IMR-90 (cell line): Measurements from ENCODE around the gene HNRNPD.

Experiments used
- BHLHE40 ChIP-seq: fragments of 150-350 bp; IDR thresholded peaks from 2 replicates; pipeline ENCODE4 v1.6.1; 2016; ENCODE audit warnings: mild to moderate bottlenecking, low read depth, low read length
- CEBPB ChIP-seq: IDR thresholded peaks from 2 replicates; pipeline ENCODE4 v1.6.1; 2012; ENCODE audit warnings: low read depth, low read length, improper control_type of control experiment
- CHD1 ChIP-seq: IDR thresholded peaks from 2 replicates; pipeline ENCODE4 v1.6.1; 2012; ENCODE audit warnings: low read depth, low read length, improper control_type of control experiment
- FOS ChIP-seq: fragments of 150-350 bp; IDR thresholded peaks from 2 replicates; pipeline ENCODE4 v1.6.1; 2016; ENCODE audit warnings: low read depth, low read length
- MAFK ChIP-seq: IDR thresholded peaks from 2 replicates; pipeline ENCODE4 v1.6.1; 2012; ENCODE audit warnings: low read depth, low read length, improper control_type of control experiment
- MAZ ChIP-seq: IDR thresholded peaks from 2 replicates; pipeline ENCODE4 v1.6.1; 2012; ENCODE audit warnings: low read depth, mild to moderate bottlenecking, low read length, improper control_type of control experiment, moderate library complexity, borderline replicate concordance
- MXI1 ChIP-seq: IDR thresholded peaks from 2 replicates; pipeline ENCODE4 v1.6.1; 2012; ENCODE audit warnings: low read depth, mild to moderate bottlenecking, low read length, moderate library complexity, borderline replicate concordance
- POLR2A ChIP-seq: IDR thresholded peaks from 2 replicates; pipeline ENCODE4 v1.6.1; 2012; ENCODE audit warnings: mild to moderate bottlenecking, low read depth, low read length
- RAD21 ChIP-seq: IDR thresholded peaks from 2 replicates; pipeline ENCODE4 v1.6.1; 2012; ENCODE audit warnings: low read length, improper control_type of control experiment
- RCOR1 ChIP-seq: IDR thresholded peaks from 2 replicates; pipeline ENCODE4 v1.6.1; 2012; ENCODE audit warnings: mild to moderate bottlenecking, low read length, improper control_type of control experiment; ENCODE audit not compliant: insufficient replicate concordance
- RFX5 ChIP-seq: IDR thresholded peaks from 2 replicates; pipeline ENCODE4 v1.8.0; 2012; ENCODE audit warnings: low read depth, mild to moderate bottlenecking, low read length, moderate library complexity
- SMC3 ChIP-seq: fragments of 150-350 bp; IDR thresholded peaks from 2 replicates; pipeline ENCODE4 v1.6.1; 2016; ENCODE audit warnings: low read depth, mild to moderate bottlenecking, antibody characterized with exemption, low read length, moderate library complexity
- TF ChIP-seq, protein P1 (sequence below): conservative IDR thresholded peaks from 2 replicates; pipeline ENCODE4 v1.5.1; 2012; ENCODE audit warnings: mild to moderate bottlenecking, low read depth, low read length, improper control_type of control experiment

DNA sequence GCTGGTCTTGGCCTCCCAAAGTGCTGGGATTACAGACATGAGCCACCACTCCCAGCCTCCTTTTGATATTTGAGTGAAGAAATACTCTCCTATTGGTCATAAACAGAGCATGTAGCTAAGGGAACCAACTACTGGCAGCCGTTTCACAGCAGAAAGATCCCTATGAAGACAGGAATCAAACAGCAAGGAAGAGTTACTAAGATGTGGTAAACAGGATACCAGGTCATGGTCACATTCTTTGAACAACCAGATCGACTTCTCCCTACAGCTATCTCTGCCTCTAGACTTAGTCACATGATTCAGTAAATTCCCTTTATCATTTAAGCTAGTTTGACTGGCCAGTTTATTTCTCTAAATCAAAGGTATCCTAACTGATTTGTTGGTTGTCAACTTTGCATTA, 9.0 kb upstream of the HNRNPD start:
- TF ChIP-seq RCOR1 = no peak
- TF ChIP-seq MAFK = no peak
- no peak for TF ChIP-seq CHD1
- TF ChIP-seq CEBPB = no peak
- TF ChIP-seq, protein P1, sequence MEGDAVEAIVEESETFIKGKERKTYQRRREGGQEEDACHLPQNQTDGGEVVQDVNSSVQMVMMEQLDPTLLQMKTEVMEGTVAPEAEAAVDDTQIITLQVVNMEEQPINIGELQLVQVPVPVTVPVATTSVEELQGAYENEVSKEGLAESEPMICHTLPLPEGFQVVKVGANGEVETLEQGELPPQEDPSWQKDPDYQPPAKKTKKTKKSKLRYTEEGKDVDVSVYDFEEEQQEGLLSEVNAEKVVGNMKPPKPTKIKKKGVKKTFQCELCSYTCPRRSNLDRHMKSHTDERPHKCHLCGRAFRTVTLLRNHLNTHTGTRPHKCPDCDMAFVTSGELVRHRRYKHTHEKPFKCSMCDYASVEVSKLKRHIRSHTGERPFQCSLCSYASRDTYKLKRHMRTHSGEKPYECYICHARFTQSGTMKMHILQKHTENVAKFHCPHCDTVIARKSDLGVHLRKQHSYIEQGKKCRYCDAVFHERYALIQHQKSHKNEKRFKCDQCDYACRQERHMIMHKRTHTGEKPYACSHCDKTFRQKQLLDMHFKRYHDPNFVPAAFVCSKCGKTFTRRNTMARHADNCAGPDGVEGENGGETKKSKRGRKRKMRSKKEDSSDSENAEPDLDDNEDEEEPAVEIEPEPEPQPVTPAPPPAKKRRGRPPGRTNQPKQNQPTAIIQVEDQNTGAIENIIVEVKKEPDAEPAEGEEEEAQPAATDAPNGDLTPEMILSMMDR = no peak
- TF ChIP-seq SMC3 = no peak
- TF ChIP-seq POLR2A = no peak
- TF ChIP-seq RFX5 = no peak
- TF ChIP-seq BHLHE40 = no peak
- no peak for TF ChIP-seq MXI1
- TF ChIP-seq MAZ = no peak
- TF ChIP-seq FOS = no peak
- no peak for TF ChIP-seq RAD21
